CD4-positive, alpha-beta memory T cell (primary cell): ENCODE results near the gene EFTUD2. TPM values are rescaled to one million over a fixed set of nuclear protein-coding genes. Genes with fewer than 3 reads are reported as not detected.

ENCODE experiments used
- CTCF ChIA-PET: fragments of 350-600 bp; sonication (Branson Sonifier 250); formaldehyde crosslinking; loops from one replicate; lab custom pipeline; 2021; ENCODE audit warnings: inconsistent platforms; ENCODE audit not compliant: partially characterized antibody; lab: Charles Lee
- POLR2A ChIA-PET: fragments of 350-600 bp; sonication (Branson Sonifier 250); formaldehyde crosslinking; loops from one replicate; lab custom pipeline; 2021; ENCODE audit not compliant: partially characterized antibody; lab: Charles Lee
- DNase-seq, 5 donors: peaks; one replicate each; pipeline versions ENCODE4 v3.0.0 to v3.0.0-alpha.2; 2020 to 2022; ENCODE audit warnings: mixed read lengths in 1 of 5
- H3K27ac ChIP-seq: one replicate; pipeline ENCODE4 v1.7.0; 2013; ENCODE audit warnings: low read depth, low read length
- H3K27me3 ChIP-seq: 2 replicates; pipeline ENCODE4 v1.7.0; 2013; ENCODE audit warnings: mild to moderate bottlenecking, low read length, moderate library complexity; ENCODE audit not compliant: insufficient read depth
- H3K36me3 ChIP-seq: 2 replicates; pipeline ENCODE4 v1.7.0; 2013; ENCODE audit warnings: mild to moderate bottlenecking, low read length, moderate library complexity; ENCODE audit not compliant: insufficient read depth
- H3K4me1 ChIP-seq: 2 replicates; pipeline ENCODE4 v1.7.0; 2013; ENCODE audit warnings: mild to moderate bottlenecking, low read length, moderate library complexity; ENCODE audit not compliant: insufficient read depth
- H3K4me3 ChIP-seq, 2 donors: one replicate each; pipeline ENCODE4 v1.7.0; 2013; ENCODE audit warnings: low read length in 2 of 2, mild to moderate bottlenecking in 1 of 2
- H3K9me3 ChIP-seq, 2 donors: one replicate each; pipeline ENCODE4 v1.7.0; 2013; ENCODE audit warnings: low read length in 2 of 2, control low read depth in 1 of 2; ENCODE audit not compliant: control insufficient read depth in 1 of 2
- H3K27ac Mint-ChIP-seq, 7 donors: one replicate each; pipeline ENCODE4 v1.8.0; 2020 to 2021; ENCODE audit warnings: mixed read lengths in 7 of 7, mild to moderate bottlenecking in 6 of 7, inconsistent platforms in 3 of 7, moderate library complexity in 3 of 7
- H3K27me3 Mint-ChIP-seq, 2 donors: one replicate each; pipeline ENCODE4 v1.8.0; 2020 to 2021; ENCODE audit warnings: mixed read lengths in 2 of 2
- H3K36me3 Mint-ChIP-seq, 2 donors: one replicate each; pipeline ENCODE4 v1.8.0; 2020 to 2021; ENCODE audit warnings: mixed read lengths in 2 of 2, inconsistent platforms in 1 of 2, mild to moderate bottlenecking in 1 of 2
- H3K4me1 Mint-ChIP-seq, 4 donors: one replicate each; pipeline ENCODE4 v1.8.0; 2020 to 2021; ENCODE audit warnings: mixed read lengths in 4 of 4, mild to moderate bottlenecking in 1 of 4
- H3K4me3 Mint-ChIP-seq, 8 donors: one replicate each; pipeline ENCODE4 v1.8.0; 2020 to 2021; ENCODE audit warnings: mixed read lengths in 8 of 8, mild to moderate bottlenecking in 7 of 8, moderate library complexity in 6 of 8, inconsistent platforms in 3 of 8
- H3K9me3 Mint-ChIP-seq, 8 donors: one replicate each; pipeline ENCODE4 v1.8.0; 2020 to 2021; ENCODE audit warnings: mixed read lengths in 8 of 8, mild to moderate bottlenecking in 5 of 8, inconsistent platforms in 3 of 8, moderate library complexity in 1 of 8
- intact Hi-C: fragments of 100-400 bp; cut with micrococcal nuclease; formaldehyde crosslinking; loops from one replicate; pipeline ENCODE4 v1.15.1; 2023
- polyA plus RNA-seq, 2 donors: library from polyadenylated mRNA; unstranded; fragments of 300-500 nt; fragmentation: Illumina TruSeq; gene quantifications; one replicate each; pipeline ENCODE4 v1.2.3, GENCODE V29; 2021
- total RNA-seq, 2 experiments: library from RNA; stranded (reverse); gene quantifications; one replicate each; pipeline ENCODE4 v1.2.3, GENCODE V29; 2021

The EFTUD2 gene
- total and polyA plus RNA-seq, 4 experiments from 2014 or later, result 82.2 to 101 (median 90.6) TPM

DNA sequence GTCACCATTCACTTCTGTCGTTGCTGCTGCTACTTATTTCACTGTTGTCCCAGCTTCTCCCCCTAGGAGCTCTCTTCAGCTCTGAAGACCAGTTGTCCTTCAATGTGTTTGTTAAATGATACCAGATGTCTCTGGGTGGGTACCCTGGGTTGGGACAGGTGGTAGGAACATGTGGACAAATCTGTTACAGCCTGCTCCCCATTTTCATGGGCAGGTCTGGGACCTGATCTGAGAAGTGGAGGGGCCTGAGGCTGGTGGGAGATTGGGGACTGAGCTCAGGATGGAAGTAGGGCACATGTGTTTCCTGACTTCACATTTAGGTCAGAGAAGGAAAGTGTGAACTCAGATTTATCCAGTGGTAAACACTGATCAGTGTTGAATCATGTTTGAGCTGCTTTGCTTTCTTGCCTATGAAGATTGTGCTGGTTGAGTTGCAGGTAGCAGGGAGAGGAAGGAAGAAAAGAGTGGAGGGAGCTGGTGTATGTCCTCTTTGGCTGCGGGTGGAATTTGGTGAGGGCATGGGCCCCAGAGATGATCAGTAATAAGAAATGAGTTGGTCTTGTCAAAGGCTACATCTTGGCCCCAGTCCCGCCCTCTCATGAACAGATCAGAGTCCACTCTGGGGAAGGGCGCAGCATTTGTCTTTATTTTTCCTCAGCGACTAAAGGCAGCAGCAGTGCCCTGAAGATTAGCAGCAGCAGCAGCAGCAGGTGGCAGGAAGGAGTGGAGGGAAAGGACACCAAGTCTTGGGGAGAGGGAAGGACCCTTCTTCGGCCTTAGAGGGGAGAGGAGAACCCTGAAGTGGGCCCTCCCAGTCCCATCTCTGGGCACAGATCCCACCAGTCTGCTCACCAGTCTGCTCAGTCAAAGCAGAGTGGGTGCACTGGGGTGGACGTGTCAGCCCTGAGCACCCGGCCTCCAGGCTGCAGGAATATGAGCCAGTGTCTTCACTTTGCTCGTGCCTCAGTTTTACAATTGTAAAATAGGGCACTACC lies 6.1 kb upstream of the EFTUD2 start:
- Mint-ChIP-seq H3K27me3 (peaks cover 3 to 10% of the 10 kb centered on the region in 2 donors), H3K4me3 (no peak overlapping the region), H3K4me1 (peaks cover 0 to 5% (median 1%) of the 10 kb centered on the region in 4 donors), H3K27ac (no peak overlapping the region), H3K36me3 (no peaks in the 10 kb centered on the region), H3K9me3 (no peaks in the 10 kb centered on the region)
- Histone ChIP-seq H3K4me3 (no peak overlapping the region), H3K27me3 (no peaks in the 10 kb centered on the region), H3K27ac (no peak overlapping the region), H3K36me3 (no peaks in the 10 kb centered on the region), H3K9me3 (no peaks in the 10 kb centered on the region), H3K4me1 (no peaks in the 10 kb centered on the region)
- POLR2A ChIA-PET, result no interaction called here
- CTCF ChIA-PET, result no interaction called here
- intact Hi-C loops, result no loop called here
- DNase-seq, result no peak

DNA sequence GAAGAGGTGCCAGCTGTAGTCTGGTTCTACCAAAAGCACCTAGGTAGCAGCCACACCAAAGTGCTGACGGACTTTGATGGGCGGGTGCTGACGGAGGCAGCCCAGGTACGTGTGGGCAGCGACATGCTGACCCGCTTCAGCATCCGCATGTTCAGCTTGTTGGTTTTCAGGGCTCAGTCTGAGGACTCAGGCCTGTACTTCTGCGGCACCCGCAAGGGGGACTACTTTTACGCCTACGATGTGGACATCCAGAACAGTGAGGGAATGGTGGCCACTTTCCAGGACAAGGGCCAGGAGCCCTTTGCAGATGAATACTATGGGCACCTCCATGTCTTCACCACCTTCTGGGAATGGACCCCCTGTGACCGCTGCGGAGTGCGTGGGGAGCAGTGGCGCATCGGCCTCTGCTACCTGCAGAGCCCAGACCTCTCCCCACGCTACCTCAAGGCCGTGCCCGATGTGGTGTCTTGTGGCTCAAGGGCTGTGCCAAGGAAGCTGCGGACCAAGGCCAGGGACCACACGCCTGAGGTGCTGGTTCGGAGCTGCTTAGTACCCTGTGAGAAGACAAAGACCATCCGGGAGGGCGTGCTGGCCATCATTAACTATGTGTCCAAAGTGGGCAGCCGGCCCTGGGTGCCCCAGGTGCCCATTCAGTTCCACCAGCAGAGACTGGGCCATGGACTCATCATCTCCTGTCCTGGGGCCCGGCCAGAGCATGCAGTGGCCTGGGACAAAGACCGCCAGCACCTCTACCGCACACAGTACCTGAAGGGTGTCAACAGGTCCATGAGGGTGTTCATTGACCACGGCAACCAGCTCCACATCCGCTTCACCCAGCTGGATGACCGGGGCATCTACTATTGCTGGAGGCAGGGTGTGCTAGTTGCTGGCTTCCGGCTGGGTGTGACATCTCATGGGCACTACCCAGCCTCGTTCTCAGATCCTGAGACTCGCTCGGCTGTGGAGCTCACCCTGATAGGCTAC lies 5.0 kb upstream of the EFTUD2 start:
- Mint-ChIP-seq H3K4me3 (no peak overlapping the region), H3K9me3 (peaks cover 0 to 2% (median 0%) of the 10 kb centered on the region in 8 donors), H3K36me3 (peaks cover 0 to 3% of the 10 kb centered on the region in 2 donors), H3K27ac (no peak overlapping the region), H3K4me1 (peaks cover 3 to 16% (median 9%) of the 10 kb centered on the region in 4 donors), H3K27me3 (peaks cover 3 to 10% of the 10 kb centered on the region in 2 donors)
- ChIA-PET CTCF (no interaction called here), POLR2A (no interaction called here)
- intact Hi-C loops, result no loop called here
- no peak overlapping the region for H3K4me3 ChIP-seq
- no peaks in the 10 kb centered on the region for H3K27me3 ChIP-seq
- DNase-seq, result no peak
- no peak overlapping the region for H3K27ac ChIP-seq
- peaks cover 6% of the 10 kb centered on the region for H3K4me1 ChIP-seq
- H3K9me3 ChIP-seq, result no peaks in the 10 kb centered on the region
- no peaks in the 10 kb centered on the region for H3K36me3 ChIP-seq

DNA sequence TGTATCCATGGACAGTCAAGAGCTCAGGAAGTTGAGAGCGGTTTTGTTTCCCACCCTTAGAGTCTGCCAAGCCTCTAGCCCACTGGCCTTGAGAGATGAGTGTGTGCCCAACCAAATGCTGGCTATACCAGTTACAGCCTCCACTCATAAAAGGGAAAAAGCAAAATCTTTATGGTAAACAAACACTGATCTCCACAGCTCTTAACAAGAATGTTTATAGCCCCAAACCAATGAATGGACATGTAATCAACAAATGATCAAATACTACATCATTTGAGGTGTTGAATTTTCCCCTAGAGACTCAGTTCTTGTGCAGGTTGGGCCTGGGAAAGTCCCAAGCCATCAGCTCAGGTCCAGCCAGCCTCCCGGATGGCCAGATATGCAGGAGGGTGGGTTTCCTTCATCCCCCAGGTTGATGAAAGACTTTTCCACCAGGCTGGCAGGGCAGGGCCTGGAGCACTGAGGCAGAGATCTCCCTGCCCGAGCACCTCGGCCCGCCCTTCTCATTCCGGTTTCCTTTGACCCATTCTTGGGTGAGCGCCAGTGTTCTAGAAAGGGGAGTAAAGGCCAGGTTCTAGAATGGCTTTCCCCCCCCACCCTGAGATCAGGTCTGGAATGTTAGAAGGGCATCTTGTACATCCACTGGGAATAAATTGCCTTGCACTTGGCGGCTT lies 3.9 kb upstream of the EFTUD2 start:
- Histone ChIP-seq H3K27me3 (no peaks in the 10 kb centered on the region), H3K27ac (no peak overlapping the region), H3K4me1 (peaks cover 13% of the 10 kb centered on the region), H3K9me3 (no peaks in the 10 kb centered on the region), H3K36me3 (no peaks in the 10 kb centered on the region), H3K4me3 (no peak overlapping the region)
- CTCF ChIA-PET, result interaction anchor here (1.4 to 1.5 kb wide), 3 partner anchors 8 to 24 kb away, joined by 3 to 5 read pairs (median 3); no protein-coding TSS in a partner anchor
- peaks cover 7 to 27% (median 19%) of the 10 kb centered on the region in 4 donors for H3K4me1 Mint-ChIP-seq
- no peak for DNase-seq
- peaks cover 3 to 9% of the 10 kb centered on the region in 2 donors for H3K27me3 Mint-ChIP-seq
- H3K4me3 Mint-ChIP-seq, result no peak overlapping the region
- POLR2A ChIA-PET, result interaction anchor here (0.9 kb wide), 1 partner anchor 19 kb away, joined by 3 read pairs; no protein-coding TSS in a partner anchor
- peaks cover 0 to 3% (median 0%) of the 10 kb centered on the region in 8 donors for H3K9me3 Mint-ChIP-seq
- H3K27ac Mint-ChIP-seq, result peak overlapping the region in 1 of 7 donors; percentile 69
- peaks cover 0 to 10% of the 10 kb centered on the region in 2 donors for H3K36me3 Mint-ChIP-seq
- intact Hi-C loops, result no loop called here

DNA sequence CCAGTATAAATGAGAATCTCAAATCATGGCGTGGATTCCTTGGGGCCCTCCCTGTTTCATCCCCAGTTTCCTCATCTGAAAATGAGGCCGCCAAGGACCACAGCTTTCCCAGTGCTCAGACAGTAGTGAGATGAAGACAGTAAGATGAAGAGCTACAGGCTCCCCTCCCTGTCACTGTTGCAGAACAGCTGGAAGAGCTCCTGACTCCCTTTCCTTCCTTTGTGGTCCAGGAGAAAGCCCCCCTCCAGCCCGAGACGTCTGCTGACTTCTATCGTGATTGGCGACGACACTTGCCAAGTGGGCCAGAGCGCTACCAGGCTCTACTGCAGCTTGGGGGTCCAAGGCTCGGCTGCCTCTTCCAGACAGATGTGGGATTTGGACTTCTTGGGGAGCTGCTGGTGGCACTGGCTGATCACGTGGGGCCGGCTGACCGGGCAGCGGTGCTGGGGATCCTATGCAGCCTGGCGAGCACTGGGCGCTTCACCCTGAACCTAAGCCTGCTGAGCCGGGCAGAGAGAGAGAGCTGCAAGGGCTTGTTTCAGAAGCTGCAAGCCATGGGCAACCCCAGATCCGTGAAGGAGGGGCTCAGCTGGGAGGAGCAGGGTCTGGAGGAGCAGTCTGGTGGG lies 3.0 kb upstream of the EFTUD2 start:
- ChIA-PET POLR2A (interaction anchor here (0.9 kb wide), 1 partner anchor 18 kb away, joined by 3 read pairs; no protein-coding TSS in a partner anchor), CTCF (interaction anchor here (1.4 to 1.5 kb wide), 3 partner anchors 9 to 23 kb away, joined by 3 to 5 read pairs (median 3); no protein-coding TSS in a partner anchor)
- no peaks in the 10 kb centered on the region for H3K36me3 ChIP-seq
- Mint-ChIP-seq H3K9me3 (peaks cover 0 to 3% (median 0%) of the 10 kb centered on the region in 8 donors), H3K36me3 (peaks cover 0 to 10% of the 10 kb centered on the region in 2 donors), H3K27ac (peak overlapping the region in 2 of 7 donors; percentile 40 to 100), H3K4me1 (peaks cover 7 to 28% (median 19%) of the 10 kb centered on the region in 4 donors), H3K27me3 (peaks cover 3 to 9% of the 10 kb centered on the region in 2 donors), H3K4me3 (no peak overlapping the region)
- DNase-seq, result no peak
- intact Hi-C loops, result no loop called here
- no peak overlapping the region for H3K4me3 ChIP-seq
- H3K4me1 ChIP-seq, result peaks cover 21% of the 10 kb centered on the region
- no peak overlapping the region for H3K27ac ChIP-seq
- H3K27me3 ChIP-seq, result no peaks in the 10 kb centered on the region
- H3K9me3 ChIP-seq, result no peaks in the 10 kb centered on the region

DNA sequence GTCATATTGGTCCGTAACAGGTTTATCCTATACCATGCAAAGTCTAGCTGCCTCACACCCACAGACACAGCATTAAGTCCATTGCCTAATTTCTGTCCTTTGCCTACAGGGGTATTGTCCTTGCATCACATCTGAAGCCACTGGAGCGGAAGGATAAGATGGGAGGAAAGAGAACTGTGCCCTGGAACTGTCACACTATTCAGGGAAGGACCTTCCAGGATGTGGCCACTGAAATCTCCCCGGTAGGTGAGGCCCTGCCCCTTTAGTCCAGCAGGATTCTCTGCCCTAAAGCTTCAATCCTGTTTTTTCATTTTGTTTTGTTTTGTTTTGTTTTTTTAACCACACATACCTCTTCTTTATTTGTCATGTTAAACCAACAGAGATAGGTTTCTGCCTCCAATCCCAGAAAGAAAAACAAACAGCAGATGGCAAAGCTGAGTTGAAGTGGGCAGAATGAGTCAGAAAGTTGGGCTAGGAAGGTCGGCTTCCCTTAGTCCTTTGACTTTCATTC lies 2.2 kb upstream of the EFTUD2 start:
- Histone ChIP-seq H3K9me3 (no peaks in the 10 kb centered on the region), H3K4me1 (peaks cover 21% of the 10 kb centered on the region), H3K27me3 (no peaks in the 10 kb centered on the region), H3K4me3 (no peak overlapping the region), H3K36me3 (no peaks in the 10 kb centered on the region), H3K27ac (no peak overlapping the region)
- Mint-ChIP-seq H3K9me3 (peaks cover 0 to 3% (median 0%) of the 10 kb centered on the region in 8 donors), H3K27me3 (peaks cover 3 to 9% of the 10 kb centered on the region in 2 donors), H3K4me1 (peaks cover 7 to 32% (median 19%) of the 10 kb centered on the region in 4 donors), H3K27ac (peak overlapping the region in 5 of 7 donors; percentile 4 to 100 (median 39)), H3K36me3 (peaks cover 0 to 10% of the 10 kb centered on the region in 2 donors), H3K4me3 (peak overlapping the region in 1 of 8 donors; percentile 41)
- intact Hi-C loops, result no loop called here
- no peak for DNase-seq
- POLR2A ChIA-PET, result interaction anchor here (3.4 kb wide), 1 partner anchor 120 kb away, joined by 9 read pairs; no protein-coding TSS in a partner anchor
- CTCF ChIA-PET, result interaction anchor here (1.4 to 1.5 kb wide), 3 partner anchors 10 to 22 kb away, joined by 3 to 5 read pairs (median 3); no protein-coding TSS in a partner anchor

DNA sequence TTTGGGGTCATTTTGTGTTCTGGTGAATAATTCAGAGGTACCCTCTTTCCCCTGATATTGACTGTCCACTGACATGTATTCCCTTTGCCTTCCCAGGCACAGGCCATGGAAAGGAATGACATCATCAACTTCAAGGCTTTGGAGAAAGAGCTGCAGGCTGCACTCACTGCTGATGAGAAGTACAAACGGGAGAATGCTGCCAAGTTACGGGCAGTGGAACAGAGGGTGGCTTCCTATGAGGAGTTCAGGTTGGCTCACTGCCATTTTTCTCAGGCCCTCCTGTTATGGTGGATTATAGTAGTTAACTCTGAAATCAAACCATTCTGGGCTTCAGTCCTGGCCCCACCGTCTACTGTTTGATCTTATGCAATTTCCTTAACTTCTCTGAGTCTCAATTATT lies 1.6 kb upstream of the EFTUD2 start:
- Mint-ChIP-seq H3K9me3 (peaks cover 0 to 3% (median 0%) of the 10 kb centered on the region in 8 donors), H3K4me3 (peak overlapping the region in 2 of 8 donors; percentile 13 to 41), H3K36me3 (peaks cover 3 to 15% of the 10 kb centered on the region in 2 donors), H3K4me1 (peaks cover 10 to 38% (median 23%) of the 10 kb centered on the region in 4 donors), H3K27ac (peak overlapping the region; percentile 4 to 100 (median 80)), H3K27me3 (peaks cover 0 to 4% of the 10 kb centered on the region in 2 donors)
- intact Hi-C loops, result no loop called here
- DNase-seq, result no peak
- H3K36me3 ChIP-seq, result no peaks in the 10 kb centered on the region
- H3K4me3 ChIP-seq, result no peak overlapping the region
- H3K9me3 ChIP-seq, result no peaks in the 10 kb centered on the region
- no peak overlapping the region for H3K27ac ChIP-seq
- ChIA-PET CTCF (interaction anchor here (1.4 kb wide), 1 partner anchor 199 kb away, joined by 4 read pairs; no protein-coding TSS in a partner anchor), POLR2A (interaction anchor here (3.0 to 3.4 kb wide), 2 partner anchors 120 to 150 kb away, joined by 9 to 10 read pairs; partner anchors contain the start of gene DCAKD)
- H3K27me3 ChIP-seq, result no peaks in the 10 kb centered on the region
- H3K4me1 ChIP-seq, result peaks cover 21% of the 10 kb centered on the region
